GM23248 (cell line): ENCODE data around the gene THADA.

Source experiments
- EZH2 ChIP-seq: fragments of 200-600 bp; sonication (generic); IDR thresholded peaks from 2 replicates; pipeline ENCODE4 v1.6.1; 2018; ENCODE audit warnings: antibody characterized with exemption, mild to moderate bottlenecking; ENCODE audit not compliant: insufficient read depth, poor library complexity, severe bottlenecking
- EZH2phosphoT487 ChIP-seq: fragments of 200-600 bp; sonication (generic); IDR thresholded peaks from 2 replicates; pipeline ENCODE4 v1.6.1; 2018; ENCODE audit warnings: antibody characterized with exemption, moderate library complexity, mild to moderate bottlenecking, low read depth; ENCODE audit not compliant: insufficient read depth

- TF ChIP-seq EZH2 (no peak), EZH2phosphoT487 (no peak)
These were observed 181.8 kb downstream of the THADA start for GRCh38 chr2:43414033-43414432.
